H1 (cell line): ENCODE results near the gene CUEDC1. TPM values are rescaled to one million over a fixed set of nuclear protein-coding genes. Genes with fewer than 3 reads are reported as not detected.

ENCODE experiments used
- CTCF ChIA-PET: fragments of 300-600 bp; sonication (Branson Sonifier 250); formaldehyde crosslinking; loops from one replicate; lab custom pipeline; 2021; ENCODE audit not compliant: partially characterized antibody; lab: Charles Lee
- POLR2A ChIA-PET: fragments of 300-600 bp; sonication (Branson Sonifier 250); formaldehyde crosslinking; loops from one replicate; lab custom pipeline; 2021; ENCODE audit warnings: inconsistent platforms; ENCODE audit not compliant: partially characterized antibody; lab: Charles Lee
- DNase-seq, 2 experiments: peaks; one replicate each; pipeline versions ENCODE4 v3.0.0 to v3.0.0-alpha.2; 2010 to 2022; ENCODE audit warnings: low spot score in 2 of 2, low read depth in 1 of 2, mixed read lengths in 1 of 2
- FAIRE-seq: peaks from 2 replicates; lab custom pipeline; 2011; peaks lifted over from hg19 to GRCh38; lab: Jason Lieb, UNC
- H2AFZ ChIP-seq: 2 replicates; pipeline ENCODE4 v1.8.1; 2012; ENCODE audit warnings: low read length, inconsistent platforms
- H2AK5ac ChIP-seq: 2 replicates; pipeline ENCODE4 v1.6.1; 2013; ENCODE audit warnings: low read depth, low read length
- H2BK120ac ChIP-seq: replicated peaks from 2 replicates; pipeline ENCODE3; 2013; ENCODE audit warnings: low read depth, low read length, inconsistent platforms
- H2BK12ac ChIP-seq: 2 replicates; pipeline ENCODE4 v1.6.1; 2013; ENCODE audit warnings: low read depth, low read length
- H2BK15ac ChIP-seq: 2 replicates; pipeline ENCODE4 v1.6.1; 2013; ENCODE audit warnings: low read length
- H2BK20ac ChIP-seq: 2 replicates; pipeline ENCODE4 v1.6.1; 2013; ENCODE audit warnings: low read length
- H2BK5ac ChIP-seq: 2 replicates; pipeline ENCODE4 v1.6.1; 2013; ENCODE audit warnings: low read depth, low read length
- H3K14ac ChIP-seq: 2 replicates; pipeline ENCODE4 v1.6.1; 2013; ENCODE audit warnings: inconsistent platforms; ENCODE audit not compliant: insufficient read length
- H3K18ac ChIP-seq: 2 replicates; pipeline ENCODE4 v1.6.1; 2013; ENCODE audit warnings: low read length; ENCODE audit errors: extremely low read depth
- H3K23ac ChIP-seq: 2 replicates; pipeline ENCODE4 v1.6.1; 2013; ENCODE audit warnings: inconsistent platforms; ENCODE audit not compliant: insufficient read length
- H3K23me2 ChIP-seq: 2 replicates; pipeline ENCODE4 v1.6.1; 2013; ENCODE audit warnings: low read depth, low read length
- H3K27ac ChIP-seq: 2 replicates; pipeline ENCODE4 v1.6.1; 2011; ENCODE audit warnings: low read depth, low read length, inconsistent platforms
- H3K27me3 ChIP-seq, 4 experiments: replicated peaks in 1 of 4; 1 replicate in 1 of 4; 2 replicates in 3 of 4; pipeline versions ENCODE4 v1.6.1 to v1.8.1; 2011 to 2013; ENCODE audit warnings: low read length in 3 of 4, mild to moderate bottlenecking in 3 of 4, inconsistent platforms in 2 of 4, mixed read lengths in 2 of 4, moderate library complexity in 1 of 4; ENCODE audit not compliant: control insufficient read depth in 3 of 4, insufficient read depth in 3 of 4; ENCODE audit errors: extremely low read depth in 1 of 4
- H3K36me3 ChIP-seq, 4 experiments: 2 replicates each; pipeline versions ENCODE4 v1.6.1 to v1.8.1; 2011 to 2013; ENCODE audit warnings: mild to moderate bottlenecking in 4 of 4, low read length in 3 of 4, moderate library complexity in 2 of 4, control low read depth in 1 of 4, inconsistent platforms in 1 of 4; ENCODE audit not compliant: insufficient read depth in 4 of 4, control insufficient read depth in 2 of 4
- H3K4ac ChIP-seq: replicated peaks from 2 replicates; pipeline ENCODE3; 2013; ENCODE audit warnings: low read length, low read depth, mixed read lengths, inconsistent platforms; ENCODE audit not compliant: insufficient read length
- H3K4me1 ChIP-seq, 4 experiments: replicated peaks in 1 of 4; 1 replicate in 1 of 4; 2 replicates in 3 of 4; pipeline versions ENCODE4 v1.6.1 to v1.8.1; 2011 to 2013; ENCODE audit warnings: low read length in 3 of 4, inconsistent platforms in 2 of 4, mixed read lengths in 1 of 4; ENCODE audit not compliant: insufficient read depth in 4 of 4, control insufficient read depth in 3 of 4
- H3K4me2 ChIP-seq, 2 experiments: 2 replicates each; pipeline versions ENCODE4 v1.6.1 to v1.8.1; 2011 to 2013; ENCODE audit warnings: low read depth in 2 of 2, low read length in 2 of 2, control low read depth in 1 of 2, inconsistent platforms in 1 of 2, mild to moderate bottlenecking in 1 of 2; ENCODE audit not compliant: insufficient read depth in 1 of 2
- H3K4me3 ChIP-seq, 4 experiments: fragments of 200-600, 300-600 bp in 1 of 4; sonication (generic), shearing (Covaris generic), sonication (Bioruptor Twin) in 1 of 4; 2 replicates each; pipeline versions ENCODE4 v1.5.1 to v1.8.1; 2011 to 2016; ENCODE audit warnings: low read length in 4 of 4, low read depth in 3 of 4, control low read depth in 2 of 4, inconsistent platforms in 2 of 4, mild to moderate bottlenecking in 2 of 4, mixed read lengths in 1 of 4, moderate library complexity in 1 of 4; ENCODE audit not compliant: insufficient read depth in 2 of 4; ENCODE audit errors: extremely low read depth in 1 of 4
- H3K56ac ChIP-seq: replicated peaks from 2 replicates; pipeline ENCODE3; 2013; ENCODE audit warnings: low read depth, mild to moderate bottlenecking, mixed read lengths, low read length, inconsistent platforms; ENCODE audit not compliant: insufficient read length
- H3K79me1 ChIP-seq: 2 replicates; pipeline ENCODE4 v1.6.1; 2013; ENCODE audit warnings: low read depth, low read length, control low read depth
- H3K79me2 ChIP-seq, 2 experiments: 2 replicates each; pipeline versions ENCODE4 v1.6.1 to v1.8.1; 2012 to 2013; ENCODE audit warnings: low read length in 2 of 2, mild to moderate bottlenecking in 2 of 2, inconsistent platforms in 1 of 2; ENCODE audit not compliant: insufficient read depth in 2 of 2, control insufficient read depth in 1 of 2
- H3K9ac ChIP-seq, 4 experiments: replicated peaks in 1 of 4; 1 replicate in 1 of 4; 2 replicates in 3 of 4; pipeline versions ENCODE4 v1.6.1 to v1.8.1; 2011 to 2013; ENCODE audit warnings: low read depth in 3 of 4, low read length in 3 of 4, control low read depth in 2 of 4, mild to moderate bottlenecking in 2 of 4, moderate library complexity in 2 of 4, inconsistent platforms in 1 of 4; ENCODE audit errors: extremely low read depth in 1 of 4
- H3K9me3 ChIP-seq, 2 experiments: 2 replicates each; pipeline versions ENCODE4 v1.6.1 to v1.8.1; 2012 to 2013; ENCODE audit warnings: mild to moderate bottlenecking in 2 of 2, moderate library complexity in 2 of 2, control low read depth in 1 of 2, inconsistent platforms in 1 of 2, low read depth in 1 of 2, low read length in 1 of 2, mixed read lengths in 1 of 2; ENCODE audit not compliant: insufficient read depth in 2 of 2
- H4K20me1 ChIP-seq, 2 experiments: replicated peaks in 1 of 2; 2 replicates each; pipeline versions ENCODE3 to v1.8.1; 2011 to 2013; ENCODE audit warnings: inconsistent platforms in 2 of 2, low read length in 2 of 2, mild to moderate bottlenecking in 1 of 2; ENCODE audit not compliant: insufficient read depth in 2 of 2, control insufficient read depth in 1 of 2
- H4K5ac ChIP-seq: 2 replicates; pipeline ENCODE4 v1.6.1; 2013; ENCODE audit warnings: low read length, low read depth, mixed read lengths, inconsistent platforms; ENCODE audit not compliant: insufficient read length
- H4K8ac ChIP-seq: 2 replicates; pipeline ENCODE4 v1.8.0; 2013; ENCODE audit warnings: mild to moderate bottlenecking, moderate library complexity, low read length, inconsistent platforms; ENCODE audit not compliant: insufficient read depth; ENCODE audit errors: extremely low read depth
- H4K91ac ChIP-seq: replicated peaks from 2 replicates; pipeline ENCODE3; 2013; ENCODE audit warnings: low read length, mixed read lengths, inconsistent platforms; ENCODE audit not compliant: insufficient read length
- ATF2 ChIP-seq: IDR thresholded peaks from 2 replicates; pipeline ENCODE4 v1.6.1; 2012; ENCODE audit warnings: low read length, inconsistent platforms
- CBX5 ChIP-seq: fragments of 300-800, 300-1000 bp; sonication (generic); IDR thresholded peaks from 2 replicates; pipeline ENCODE4 v1.7.1; 2016; ENCODE audit warnings: antibody characterized with exemption, low read length, low read depth
- CTBP2 ChIP-seq: IDR thresholded peaks from 2 replicates; pipeline ENCODE4 v1.7.0; 2011; ENCODE audit warnings: borderline replicate concordance, mild to moderate bottlenecking, moderate library complexity, mixed read lengths, low read length; ENCODE audit not compliant: insufficient read depth, insufficient read length
- HDAC2 ChIP-seq, 2 experiments: fragments of 300-600 bp in 1 of 2; sonication (generic) in 1 of 2; IDR thresholded peaks; 2 replicates each; pipeline ENCODE4 v1.6.1; 2011 to 2012; ENCODE audit warnings: low read depth in 2 of 2, low read length in 2 of 2, mild to moderate bottlenecking in 2 of 2, moderate library complexity in 2 of 2, borderline replicate concordance in 1 of 2, inconsistent platforms in 1 of 2
- KDM4A ChIP-seq: IDR thresholded peaks from one replicate; pipeline ENCODE4 v1.7.1; 2012; ENCODE audit warnings: low read depth, mild to moderate bottlenecking, moderate library complexity, low read length, inconsistent platforms; ENCODE audit not compliant: severe bottlenecking
- POLR2A ChIP-seq, 2 experiments: IDR thresholded peaks; 1 replicate in 1 of 2; 2 replicates in 1 of 2; pipeline ENCODE4 v1.6.1; 2011; ENCODE audit warnings: low read depth in 2 of 2, low read length in 2 of 2, mild to moderate bottlenecking in 2 of 2; ENCODE audit errors: control extremely low read depth in 1 of 2
- RFX5 ChIP-seq: IDR thresholded peaks from 2 replicates; pipeline ENCODE4 v1.6.1; 2011; ENCODE audit warnings: low read depth, low read length, improper control_type of control experiment, borderline replicate concordance
- RXRA ChIP-seq: IDR thresholded peaks from 2 replicates; pipeline ENCODE4 v1.6.1; 2011; ENCODE audit warnings: low read depth, mild to moderate bottlenecking, low read length, moderate library complexity; ENCODE audit not compliant: insufficient read depth
- SIRT6 ChIP-seq: IDR thresholded peaks from one replicate; pipeline ENCODE4 v1.7.1; 2012; ENCODE audit warnings: low read length, inconsistent platforms
- SP1 ChIP-seq: IDR thresholded peaks from 2 replicates; pipeline ENCODE4 v1.6.1; 2011; ENCODE audit warnings: low read depth, low read length
- TBP ChIP-seq: IDR thresholded peaks from 2 replicates; pipeline ENCODE4 v1.6.1; 2011; ENCODE audit warnings: low read depth, low read length, improper control_type of control experiment
- YY1 ChIP-seq: IDR thresholded peaks from 2 replicates; pipeline ENCODE4 v1.6.1; 2011; ENCODE audit warnings: low read depth, mild to moderate bottlenecking, low read length
- whole genome bisulfite sequencing, 2 experiments: shearing (Covaris generic) in 1 of 2; methylation state at CpG; one replicate each; pipeline versions ENCODE4 v1.1.6 to v1.1.7; 2013 to 2015; ENCODE audit warnings: low lambda C conversion rate in 2 of 2, mixed read lengths in 2 of 2, inconsistent platforms in 1 of 2, low coverage in 1 of 2, missing lambda C conversion rate in 1 of 2; ENCODE audit not compliant: insufficient replicate concordance in 2 of 2, insufficient coverage in 1 of 2, insufficient read length in 1 of 2; ENCODE audit errors: extremely low coverage in 1 of 2, missing lambda C conversion rate in 1 of 2; 5-methylcytosine and 5-hydroxymethylcytosine counted together
- polyA plus RNA-seq, 7 experiments: library from polyadenylated mRNA; depleted of rRNA in 3 of 7; stranded (reverse) in 5 of 7; unstranded in 2 of 7; fragments of >200 nt in 5 of 7; fragments of 200-250 nt in 2 of 7; gene quantifications; 1 replicate in 5 of 7; 2 replicates in 1 of 7; 4 replicates in 1 of 7; pipeline versions ENCODE4 v1.2.1 to v1.2.3, GENCODE V29; 2011 to 2013; ENCODE audit warnings: missing spikeins in 2 of 7, mixed read lengths in 2 of 7
- total RNA-seq: library from RNA; stranded (reverse); fragmentation: NEBNext Ultra II Directional; extraction: Animal tissue kit (Norgen Biotek cat#: 25700); gene quantifications from 2 replicates; pipeline ENCODE4 v1.2.1, GENCODE V29; 2021

CUEDC1 gene
- total and polyA plus RNA-seq, 2 of the 8 experiments (the other 6 are each of a cell fraction or from before 2014, with no cell fraction given): 4.0 to 10.7 TPM

GRCh38 chr17:57899822-57900221, 55.4 kb downstream of the CUEDC1 start:
- FAIRE-seq: no peak
- H3K23me2 ChIP-seq: no peaks in the 10 kb centered on the region
- TF ChIP-seq POLR2A (IDR thresholded peaks at IDR 0.05; ENCODE audit: control extremely low read depth in 1 of 2, low read depth in 2 of 2, low read length in 2 of 2) (no peak), CBX5 (no peak), RXRA (no peak), TBP (no peak), SP1 (no peak), ATF2 (no peak), SIRT6 (no peak), HDAC2 (IDR thresholded peaks at IDR 0.05; ENCODE audit: borderline replicate concordance in 1 of 2, low read depth in 2 of 2, low read length in 2 of 2) (no peak), KDM4A (no peak), RFX5 (no peak), YY1 (no peak), CTBP2 (no peak)

More at GRCh38 chr17:57899822-57900221, 55.4 kb downstream of the CUEDC1 start:
- H2BK120ac ChIP-seq: no peak overlapping the region
- no peak overlapping the region for H4K5ac ChIP-seq
- no peak overlapping the region for H3K23ac ChIP-seq
- 84% methylated on average over 4 of the region's 4 CpGs; no CpG with 5 or more reads in 1 of the 2 experiments for WGBS, 2 experiments
- no peaks in the 10 kb centered on the region for H3K9me3 ChIP-seq
- no peaks in the 10 kb centered on the region for H3K79me2 ChIP-seq
- no peak for DNase-seq
- CTCF ChIA-PET: interaction anchor here (0.9 to 6.7 kb wide), 25 partner anchors 8 to 107 kb away, joined by 3 to 41 read pairs (median 7); partner anchors contain the start of genes CUEDC1 and SRSF1
- H4K20me1 ChIP-seq: no peaks in the 10 kb centered on the region
- H3K4me2 ChIP-seq: no peak overlapping the region
- H3K14ac ChIP-seq: no peak overlapping the region
- H3K36me3 ChIP-seq: no peaks in the 10 kb centered on the region
- H4K91ac ChIP-seq: peak overlapping the region; percentile 29
- POLR2A ChIA-PET: interaction anchor here (0.7 to 2.2 kb wide), 12 partner anchors 10 to 107 kb away, joined by 3 to 9 read pairs (median 4); partner anchors contain the start of genes SRSF1 and VEZF1
- peaks cover 5 to 31% (median 21%) of the 10 kb centered on the region in 4 experiments for H3K4me1 ChIP-seq
- no peaks in the 10 kb centered on the region for H3K27me3 ChIP-seq
- no peak overlapping the region; the same call in 1 of the 2 replicates for H4K8ac ChIP-seq
- peak overlapping the region; percentile 69; the same call in 1 of the 2 replicates for H2BK5ac ChIP-seq
- no peak overlapping the region; the same call in 1 of the 2 replicates for H2AK5ac ChIP-seq
- no peak overlapping the region for H3K4ac ChIP-seq
- H3K9ac ChIP-seq: no peak overlapping the region
- H2BK15ac ChIP-seq: peak overlapping the region; percentile 97
- no peak overlapping the region for H3K56ac ChIP-seq
- H3K27ac ChIP-seq: peak overlapping the region; percentile 17; the same call in 1 of the 2 replicates
- no peak overlapping the region for H2AFZ ChIP-seq
- H2BK20ac ChIP-seq: 0 out of 2 replicates have a peak overlapping the region, but pooled peaks have one; percentile 62
- H3K18ac ChIP-seq: 0 out of 2 replicates have a peak overlapping the region, but pooled peaks have one; percentile 56
- H2BK12ac ChIP-seq: peak overlapping the region; percentile 99
- no peak overlapping the region for H3K4me3 ChIP-seq
- H3K79me1 ChIP-seq: no peaks in the 10 kb centered on the region
